HCT116 (cell line): Measurements from ENCODE around the gene OXCT1.

Source experiments
- EZH2 ChIP-seq: fragments of 200-600 bp; sonication (generic); IDR thresholded peaks from 2 replicates; pipeline ENCODE4 v1.6.1; 2017; ENCODE audit warnings: antibody characterized with exemption, mixed run types
- FOSL1 ChIP-seq: IDR thresholded peaks from 2 replicates; pipeline ENCODE4 v1.6.1; 2012; ENCODE audit warnings: low read depth
- JUND ChIP-seq: IDR thresholded peaks from 2 replicates; pipeline ENCODE4 v1.6.1; 2012
- MAX ChIP-seq: IDR thresholded peaks from 2 replicates; pipeline ENCODE4 v1.6.1; 2012
- POLR2A ChIP-seq: IDR thresholded peaks from 2 replicates; pipeline ENCODE4 v1.7.0; 2011; ENCODE audit warnings: borderline replicate concordance; ENCODE audit not compliant: insufficient read depth, insufficient read length; ENCODE audit errors: extremely low read depth
- POLR2AphosphoS5 ChIP-seq: IDR thresholded peaks from 2 replicates; pipeline ENCODE4 v1.6.1; 2011; ENCODE audit warnings: mild to moderate bottlenecking, low read depth, low read length, moderate library complexity
- TCF7L2 ChIP-seq: IDR thresholded peaks from 2 replicates; pipeline ENCODE4 v1.7.0; 2011; ENCODE audit warnings: borderline replicate concordance, inconsistent platforms; ENCODE audit not compliant: insufficient read depth, insufficient read length; ENCODE audit errors: extremely low read depth
- YY1 ChIP-seq: IDR thresholded peaks from 2 replicates; pipeline ENCODE4 v1.6.1; 2011; ENCODE audit warnings: low read length, low read depth, moderate library complexity, mild to moderate bottlenecking; ENCODE audit not compliant: insufficient replicate concordance; ENCODE audit errors: extremely low read depth
- TF ChIP-seq, protein P1 (sequence below), 3 experiments: fragments of 200-600 bp in 1 of 3; sonication (generic) in 1 of 3; IDR thresholded peaks in 2 of 3; conservative IDR thresholded peaks in 1 of 3; 2 replicates each; pipeline ENCODE4 v1.5.1; 2012 to 2017; ENCODE audit warnings: low read depth in 2 of 3, low read length in 2 of 3, antibody characterized with exemption in 1 of 3, borderline replicate concordance in 1 of 3, control low read depth in 1 of 3, mild to moderate bottlenecking in 1 of 3, mixed read lengths in 1 of 3, mixed run types in 1 of 3, moderate library complexity in 1 of 3; ENCODE audit not compliant: insufficient read depth in 1 of 3
- TF ChIP-seq, protein P2 (sequence below): IDR thresholded peaks from 2 replicates; pipeline ENCODE4 v1.6.1; 2011; ENCODE audit warnings: mild to moderate bottlenecking, low read length, moderate library complexity; ENCODE audit not compliant: insufficient replicate concordance; ENCODE audit errors: extremely low read depth

DNA sequence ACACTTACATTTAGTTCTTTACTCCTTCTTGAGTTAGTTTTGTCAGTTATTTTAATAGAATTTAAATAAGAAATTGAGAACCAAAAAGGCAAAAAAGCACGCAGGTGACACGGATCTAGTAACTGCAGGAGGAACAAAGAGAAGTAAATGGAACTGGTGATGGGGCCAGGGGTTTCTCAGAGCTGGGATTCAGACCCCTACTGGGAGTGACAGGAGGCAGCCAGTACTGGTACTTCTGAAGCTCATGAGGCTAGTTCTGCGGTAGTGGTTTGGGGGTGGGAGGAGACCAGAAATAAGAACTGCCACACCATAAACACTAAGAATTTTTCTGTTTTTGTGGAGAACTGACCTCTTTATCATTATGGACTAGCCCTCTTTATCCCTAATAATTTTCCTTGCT is 48.2 kb downstream of the OXCT1 start:
- TF ChIP-seq MAX: no peak
- TF ChIP-seq, protein P1, sequence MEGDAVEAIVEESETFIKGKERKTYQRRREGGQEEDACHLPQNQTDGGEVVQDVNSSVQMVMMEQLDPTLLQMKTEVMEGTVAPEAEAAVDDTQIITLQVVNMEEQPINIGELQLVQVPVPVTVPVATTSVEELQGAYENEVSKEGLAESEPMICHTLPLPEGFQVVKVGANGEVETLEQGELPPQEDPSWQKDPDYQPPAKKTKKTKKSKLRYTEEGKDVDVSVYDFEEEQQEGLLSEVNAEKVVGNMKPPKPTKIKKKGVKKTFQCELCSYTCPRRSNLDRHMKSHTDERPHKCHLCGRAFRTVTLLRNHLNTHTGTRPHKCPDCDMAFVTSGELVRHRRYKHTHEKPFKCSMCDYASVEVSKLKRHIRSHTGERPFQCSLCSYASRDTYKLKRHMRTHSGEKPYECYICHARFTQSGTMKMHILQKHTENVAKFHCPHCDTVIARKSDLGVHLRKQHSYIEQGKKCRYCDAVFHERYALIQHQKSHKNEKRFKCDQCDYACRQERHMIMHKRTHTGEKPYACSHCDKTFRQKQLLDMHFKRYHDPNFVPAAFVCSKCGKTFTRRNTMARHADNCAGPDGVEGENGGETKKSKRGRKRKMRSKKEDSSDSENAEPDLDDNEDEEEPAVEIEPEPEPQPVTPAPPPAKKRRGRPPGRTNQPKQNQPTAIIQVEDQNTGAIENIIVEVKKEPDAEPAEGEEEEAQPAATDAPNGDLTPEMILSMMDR (IDR thresholded peaks at IDR 0.05 in 2 of 3, conservative IDR thresholded peaks at IDR 0.05 in 1 of 3; ENCODE audit: borderline replicate concordance in 1 of 3, insufficient read depth in 1 of 3, low read depth in 2 of 3, low read length in 2 of 3): no peak
- TF ChIP-seq YY1: no peak
- TF ChIP-seq POLR2AphosphoS5: no peak
- no peak for TF ChIP-seq JUND
- TF ChIP-seq EZH2: no peak
- TF ChIP-seq FOSL1: no peak
- no peak for TF ChIP-seq TCF7L2
- TF ChIP-seq POLR2A: no peak
- TF ChIP-seq, protein P2, sequence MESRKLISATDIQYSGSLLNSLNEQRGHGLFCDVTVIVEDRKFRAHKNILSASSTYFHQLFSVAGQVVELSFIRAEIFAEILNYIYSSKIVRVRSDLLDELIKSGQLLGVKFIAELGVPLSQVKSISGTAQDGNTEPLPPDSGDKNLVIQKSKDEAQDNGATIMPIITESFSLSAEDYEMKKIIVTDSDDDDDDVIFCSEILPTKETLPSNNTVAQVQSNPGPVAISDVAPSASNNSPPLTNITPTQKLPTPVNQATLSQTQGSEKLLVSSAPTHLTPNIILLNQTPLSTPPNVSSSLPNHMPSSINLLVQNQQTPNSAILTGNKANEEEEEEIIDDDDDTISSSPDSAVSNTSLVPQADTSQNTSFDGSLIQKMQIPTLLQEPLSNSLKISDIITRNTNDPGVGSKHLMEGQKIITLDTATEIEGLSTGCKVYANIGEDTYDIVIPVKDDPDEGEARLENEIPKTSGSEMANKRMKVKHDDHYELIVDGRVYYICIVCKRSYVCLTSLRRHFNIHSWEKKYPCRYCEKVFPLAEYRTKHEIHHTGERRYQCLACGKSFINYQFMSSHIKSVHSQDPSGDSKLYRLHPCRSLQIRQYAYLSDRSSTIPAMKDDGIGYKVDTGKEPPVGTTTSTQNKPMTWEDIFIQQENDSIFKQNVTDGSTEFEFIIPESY: no peak
